Adrenal gland (tissue), 12 donors: ENCODE measurements around the gene MOB1A. TPM values are rescaled to one million over a fixed set of nuclear protein-coding genes. Genes with fewer than 3 reads are reported as not detected.

Experiments used
- DNase-seq, 7 donors: peaks; one replicate each; pipeline ENCODE4 v3.0.0-alpha.2; 2019 to 2020
- H3K27ac ChIP-seq, 5 donors: fragments of 200-600 bp; sonication (generic) in 4 of 5; 1 replicate in 3 of 5; 2 replicates in 2 of 5; pipeline versions ENCODE4 v1.5.1 to v1.8.0; 2016 to 2020; ENCODE audit warnings: mild to moderate bottlenecking in 1 of 5
- H3K27me3 ChIP-seq: fragments of 200-600 bp; 2 replicates; pipeline ENCODE4 v1.8.0; 2021
- H3K36me3 ChIP-seq, 2 donors: fragments of 200-600 bp; replicated peaks in 1 of 2; 1 replicate in 1 of 2; 2 replicates in 1 of 2; pipeline versions ENCODE4 v1.5.1 to v1.8.0; 2018 to 2022
- H3K4me1 ChIP-seq, 2 donors: fragments of 200-600 bp; replicated peaks in 1 of 2; 1 replicate in 1 of 2; 2 replicates in 1 of 2; pipeline versions ENCODE4 v1.5.1 to v1.8.0; 2018 to 2021
- H3K4me3 ChIP-seq, 4 donors: fragments of 200-600 bp; sonication (generic) in 3 of 4; one replicate each; pipeline ENCODE4 v1.5.1; 2016 to 2018
- H3K9me3 ChIP-seq, 3 donors: fragments of 200-600 bp; sonication (generic) in 1 of 3; replicated peaks in 1 of 3; 1 replicate in 2 of 3; 2 replicates in 1 of 3; pipeline versions ENCODE4 v1.5.1 to v1.8.0; 2016 to 2021
- POLR2A ChIP-seq, 2 donors: fragments of 450-650 bp; IDR thresholded peaks; one replicate each; pipeline ENCODE4 v1.6.1; 2017; ENCODE audit warnings: antibody characterized with exemption in 2 of 2, mild to moderate bottlenecking in 2 of 2, moderate library complexity in 1 of 2
- WGBS, 4 donors: extraction: QIAGEN DNeasy Blood & Tissue Kit in 2 of 4; methylation state at CpG; one replicate each; pipeline versions ENCODE4 v1.1.5 to v1.1.7; 2013 to 2017; 5-methylcytosine and 5-hydroxymethylcytosine counted together
- intact Hi-C, 2 donors: fragments of 100-400 bp; cut with DNase I; formaldehyde crosslinking; loops; one replicate each; pipeline versions ENCODE4 v1.14.1 to v1.15.0; 2022 to 2023
- polyA plus RNA-seq, 3 donors: library from polyadenylated mRNA; stranded (reverse); fragments of 200-250 nt in 2 of 3; fragments of 350-450 nt in 1 of 3; fragmentation: Illumina TruSeq in 1 of 3; extraction: RNeasy Lipid Tissue Mini Kit (QIAGEN cat#74804) in 1 of 3; gene quantifications; one replicate each; pipeline ENCODE4 v1.2.3, GENCODE V29; 2013 to 2014
- total RNA-seq, 9 donors: library from RNA; depleted of rRNA in 4 of 9; stranded (reverse); fragments of >200 nt in 4 of 9; fragments of 120-200 nt in 1 of 9; fragmentation: NEBNext Ultra II Directional in 1 of 9; extraction: Animal tissue kit (Norgen Biotek cat#: 25700) in 1 of 9; gene quantifications; one replicate each; pipeline versions ENCODE4 v1.1.0 to v1.2.4, GENCODE V29; 2013 to 2023
- TF ChIP-seq, protein P1 (sequence below), 6 experiments: fragments of 450-650 bp in 4 of 6; fragments of 200-600 bp in 2 of 6; sonication (generic) in 1 of 6; IDR thresholded peaks; 1 replicate in 5 of 6; 2 replicates in 1 of 6; pipeline versions ENCODE4 v1.5.1 to v1.8.0; 2016 to 2021; ENCODE audit warnings: antibody characterized with exemption in 6 of 6, mild to moderate bottlenecking in 2 of 6, moderate library complexity in 1 of 6
- donor health status: healthy with polysubstance abuse.
- donor health status: Bipolar disorder and iron deficiency.
- donor health status: DM: yes; HTN: yes; CAD: no.
- donor health status: DM: no; HTN: no; CAD: no.
- donor health status: DM: no; HTN: no; CAD: no.
- donor health status: DM: yes; HTN: yes; CAD: no.

The MOB1A gene
- total and polyA plus RNA-seq, 12 donors: 15.9 to 103 (median 74.7) TPM

DNA sequence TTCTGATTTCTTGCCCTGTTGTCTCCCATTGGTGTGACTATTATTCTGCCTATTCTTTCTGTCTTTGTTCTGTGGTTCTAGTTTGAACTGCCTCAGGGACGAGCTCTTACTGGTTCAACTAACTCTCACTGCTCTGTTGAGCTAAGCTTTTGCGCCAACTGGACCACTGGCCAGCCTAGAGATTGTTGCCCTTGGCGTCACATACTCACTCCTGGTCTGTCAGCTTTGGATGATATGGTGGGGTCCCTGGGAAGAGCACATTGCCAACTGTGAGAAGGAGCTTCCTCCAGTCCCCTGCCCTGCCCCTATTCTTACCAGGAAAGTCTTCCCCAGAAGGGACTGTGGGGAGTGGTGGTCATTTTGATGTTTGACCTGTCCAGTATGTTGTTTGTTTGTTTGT is 25.8 kb upstream of the MOB1A start:
- DNase-seq: no peak
- Histone ChIP-seq H3K4me3 (no peak overlapping the region), H3K27me3 (no peaks in the 10 kb centered on the region), H3K4me1 (peaks cover 5 to 27% of the 10 kb centered on the region in 2 donors), H3K36me3 (peaks cover 0 to under 1% of the 10 kb centered on the region in 2 donors), H3K27ac (no peak overlapping the region), H3K9me3 (no peaks in the 10 kb centered on the region)
- 95 to 97% (median 96%) methylated on average over 3 of the region's 3 CpGs for WGBS, 4 donors
- intact Hi-C loops: no loop called here
- TF ChIP-seq, protein P1, sequence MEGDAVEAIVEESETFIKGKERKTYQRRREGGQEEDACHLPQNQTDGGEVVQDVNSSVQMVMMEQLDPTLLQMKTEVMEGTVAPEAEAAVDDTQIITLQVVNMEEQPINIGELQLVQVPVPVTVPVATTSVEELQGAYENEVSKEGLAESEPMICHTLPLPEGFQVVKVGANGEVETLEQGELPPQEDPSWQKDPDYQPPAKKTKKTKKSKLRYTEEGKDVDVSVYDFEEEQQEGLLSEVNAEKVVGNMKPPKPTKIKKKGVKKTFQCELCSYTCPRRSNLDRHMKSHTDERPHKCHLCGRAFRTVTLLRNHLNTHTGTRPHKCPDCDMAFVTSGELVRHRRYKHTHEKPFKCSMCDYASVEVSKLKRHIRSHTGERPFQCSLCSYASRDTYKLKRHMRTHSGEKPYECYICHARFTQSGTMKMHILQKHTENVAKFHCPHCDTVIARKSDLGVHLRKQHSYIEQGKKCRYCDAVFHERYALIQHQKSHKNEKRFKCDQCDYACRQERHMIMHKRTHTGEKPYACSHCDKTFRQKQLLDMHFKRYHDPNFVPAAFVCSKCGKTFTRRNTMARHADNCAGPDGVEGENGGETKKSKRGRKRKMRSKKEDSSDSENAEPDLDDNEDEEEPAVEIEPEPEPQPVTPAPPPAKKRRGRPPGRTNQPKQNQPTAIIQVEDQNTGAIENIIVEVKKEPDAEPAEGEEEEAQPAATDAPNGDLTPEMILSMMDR (IDR thresholded peaks at IDR 0.05): no peak
- TF ChIP-seq POLR2A (IDR thresholded peaks at IDR 0.05): no peak

DNA sequence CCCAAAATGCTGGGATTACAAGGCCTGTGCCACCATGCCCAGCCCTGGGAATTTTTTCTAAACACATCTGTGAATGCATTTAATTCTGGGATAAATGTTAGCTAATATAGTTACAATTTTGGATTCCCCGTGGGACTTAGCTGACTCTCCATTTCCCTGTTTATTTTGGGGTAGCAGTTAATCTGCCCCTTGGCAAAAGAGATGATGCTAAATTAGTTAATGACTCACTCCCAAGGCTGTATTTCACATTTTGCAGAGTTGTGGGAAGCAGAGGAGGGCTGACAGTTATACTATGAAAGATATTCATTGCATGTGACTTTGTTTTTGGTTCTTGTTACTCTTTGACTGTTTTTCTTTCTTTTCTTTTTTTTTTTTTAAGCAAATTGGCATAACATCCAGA is 22.9 kb upstream of the MOB1A start:
- Histone ChIP-seq H3K9me3 (no peaks in the 10 kb centered on the region), H3K4me1 (peaks cover 14 to 48% of the 10 kb centered on the region in 2 donors), H3K27ac (peak overlapping the region in 1 of 5 donors; percentile 32), H3K36me3 (no peaks in the 10 kb centered on the region), H3K4me3 (no peak overlapping the region), H3K27me3 (no peaks in the 10 kb centered on the region)
- peak in 1 of 7 donors; percentile 25 for DNase-seq
- TF ChIP-seq POLR2A (IDR thresholded peaks at IDR 0.05): no peak
- TF ChIP-seq, protein P1 (IDR thresholded peaks at IDR 0.05): no peak
- WGBS, 4 donors: 35 to 73% (median 52%) methylated on average over 1 of the region's 1 CpG
- intact Hi-C loops: no loop called here

DNA sequence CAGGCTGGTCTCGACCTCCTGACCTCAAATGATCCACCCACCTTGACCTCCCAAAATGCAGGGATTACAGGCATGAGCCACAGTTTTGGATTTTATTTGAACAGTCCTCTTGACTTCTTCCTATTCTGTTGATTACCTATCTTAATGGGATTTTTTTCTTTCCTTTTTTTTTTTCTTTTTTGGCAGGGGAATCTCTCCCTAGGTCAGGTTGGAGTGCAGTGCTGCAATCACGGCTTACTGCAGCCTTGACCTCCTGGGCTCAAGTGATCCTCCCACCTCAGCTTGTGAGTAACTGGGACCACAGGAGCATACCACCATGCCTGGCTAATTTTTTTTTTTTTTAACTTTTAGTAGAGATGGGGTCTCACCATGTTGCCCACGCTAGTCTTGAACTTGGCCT is 22.5 kb upstream of the MOB1A start:
- 65 to 75% (median 72%) methylated on average over 3 of the region's 3 CpGs for WGBS, 4 donors
- intact Hi-C loops: no loop called here
- H3K27me3 ChIP-seq: no peaks in the 10 kb centered on the region
- H3K9me3 ChIP-seq: no peaks in the 10 kb centered on the region
- no peaks in the 10 kb centered on the region for H3K36me3 ChIP-seq
- TF ChIP-seq, protein P1 (IDR thresholded peaks at IDR 0.05): no peak
- no peak for TF ChIP-seq POLR2A (IDR thresholded peaks at IDR 0.05)
- peaks cover 14 to 44% of the 10 kb centered on the region in 2 donors for H3K4me1 ChIP-seq
- no peak for DNase-seq
- H3K27ac ChIP-seq: peak overlapping the region in 1 of 5 donors; percentile 32
- no peak overlapping the region for H3K4me3 ChIP-seq

DNA sequence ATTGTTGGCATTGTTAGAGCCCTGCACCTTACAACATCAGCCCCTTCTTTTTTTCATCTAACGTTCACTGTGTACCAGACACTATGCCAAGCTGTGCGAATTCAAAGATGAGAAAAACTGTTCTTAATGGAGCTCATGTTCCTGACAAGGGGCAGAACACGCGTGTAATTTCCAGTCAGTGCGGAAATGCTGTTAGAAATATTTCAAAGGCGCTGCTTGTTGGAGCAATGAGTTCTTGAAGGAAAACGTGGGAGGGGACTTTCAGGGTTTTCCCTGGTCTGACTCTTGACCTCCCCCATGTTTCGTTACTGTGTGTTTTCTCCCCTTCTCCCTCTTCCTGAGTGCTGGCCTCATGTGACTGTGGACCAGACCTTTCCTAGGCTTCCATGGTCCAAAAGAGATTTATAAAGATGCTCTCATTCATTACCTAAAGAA is 21.2 kb upstream of the MOB1A start:
- Histone ChIP-seq H3K4me1 (peaks cover 14 to 35% of the 10 kb centered on the region in 2 donors), H3K4me3 (peak overlapping the region in 1 of 4 donors; percentile 65), H3K27me3 (no peaks in the 10 kb centered on the region), H3K9me3 (no peaks in the 10 kb centered on the region), H3K36me3 (no peaks in the 10 kb centered on the region), H3K27ac (no peak overlapping the region)
- DNase-seq: peak in 1 of 7 donors; percentile 39
- intact Hi-C loops: no loop called here
- no peak for TF ChIP-seq POLR2A (IDR thresholded peaks at IDR 0.05)
- TF ChIP-seq, protein P1 (IDR thresholded peaks at IDR 0.05): no peak
- WGBS, 4 donors: 56 to 71% (median 65%) methylated on average over 8 of the region's 8 CpGs
